ENCODE data around the gene IL9R.
"Not testable (repeated sequence)": the region's sequence is repeated elsewhere in the genome, so short reads cannot be mapped to it uniquely, and the experiment has no call there.

Gene IL9R

DNA sequence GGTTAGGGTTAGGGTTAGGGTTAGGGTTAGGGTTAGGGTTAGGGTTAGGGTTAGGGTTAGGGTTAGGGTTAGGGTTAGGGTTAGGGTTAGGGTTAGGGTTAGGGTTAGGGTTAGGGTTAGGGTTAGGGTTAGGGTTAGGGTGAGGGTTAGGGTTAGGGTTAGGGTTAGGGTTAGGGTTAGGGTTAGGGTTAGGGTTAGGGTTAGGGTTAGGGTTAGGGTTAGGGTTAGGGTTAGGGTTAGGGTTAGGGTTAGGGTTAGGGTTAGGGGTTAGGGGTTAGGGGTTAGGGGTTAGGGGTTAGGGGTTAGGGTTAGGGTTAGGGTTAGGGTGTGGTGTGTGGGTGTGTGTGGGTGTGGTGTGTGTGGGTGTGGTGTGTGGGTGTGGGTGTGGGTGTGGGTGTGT is 33.0 kb downstream of the IL9R start:
- DNase-seq (ENCODE audit: low spot score), result not testable (repeated sequence)
